ENCODE measurements around the gene CFAP70.

GRCh38 chr10:73218431-73219191 is 140.1 kb downstream of the CFAP70 start:
- TF ChIP-seq EP300 (IDR thresholded peaks at IDR 0.05) (no peak), CTCF (IDR thresholded peaks at IDR 0.05) (no peak), POLR2AphosphoS5 (IDR thresholded peaks at IDR 0.05) (no peak)

All from gastroesophageal sphincter (tissue), 3 donors.